ENCODE data around the gene SUFU.

GRCh38 chr10:102549549-102549948, 45.8 kb downstream of the SUFU start:
- TF ChIP-seq, protein P1, sequence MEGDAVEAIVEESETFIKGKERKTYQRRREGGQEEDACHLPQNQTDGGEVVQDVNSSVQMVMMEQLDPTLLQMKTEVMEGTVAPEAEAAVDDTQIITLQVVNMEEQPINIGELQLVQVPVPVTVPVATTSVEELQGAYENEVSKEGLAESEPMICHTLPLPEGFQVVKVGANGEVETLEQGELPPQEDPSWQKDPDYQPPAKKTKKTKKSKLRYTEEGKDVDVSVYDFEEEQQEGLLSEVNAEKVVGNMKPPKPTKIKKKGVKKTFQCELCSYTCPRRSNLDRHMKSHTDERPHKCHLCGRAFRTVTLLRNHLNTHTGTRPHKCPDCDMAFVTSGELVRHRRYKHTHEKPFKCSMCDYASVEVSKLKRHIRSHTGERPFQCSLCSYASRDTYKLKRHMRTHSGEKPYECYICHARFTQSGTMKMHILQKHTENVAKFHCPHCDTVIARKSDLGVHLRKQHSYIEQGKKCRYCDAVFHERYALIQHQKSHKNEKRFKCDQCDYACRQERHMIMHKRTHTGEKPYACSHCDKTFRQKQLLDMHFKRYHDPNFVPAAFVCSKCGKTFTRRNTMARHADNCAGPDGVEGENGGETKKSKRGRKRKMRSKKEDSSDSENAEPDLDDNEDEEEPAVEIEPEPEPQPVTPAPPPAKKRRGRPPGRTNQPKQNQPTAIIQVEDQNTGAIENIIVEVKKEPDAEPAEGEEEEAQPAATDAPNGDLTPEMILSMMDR (IDR thresholded peaks at IDR 0.05; ENCODE audit: poor library complexity), result no peak
- no peak for TF ChIP-seq EZH2 (IDR thresholded peaks at IDR 0.05; ENCODE audit: borderline replicate concordance)
